Measurements from ENCODE around the gene GNAL. TPM values are rescaled to one million over a fixed set of nuclear protein-coding genes. Genes with fewer than 3 reads are reported as not detected.
"Not testable (repeated sequence)": the region's sequence is repeated elsewhere in the genome, so short reads cannot be mapped to it uniquely, and the experiment has no call there.

The GNAL gene
- total RNA-seq, 1 donor from 2014 or later = 12.0 TPM

DNA sequence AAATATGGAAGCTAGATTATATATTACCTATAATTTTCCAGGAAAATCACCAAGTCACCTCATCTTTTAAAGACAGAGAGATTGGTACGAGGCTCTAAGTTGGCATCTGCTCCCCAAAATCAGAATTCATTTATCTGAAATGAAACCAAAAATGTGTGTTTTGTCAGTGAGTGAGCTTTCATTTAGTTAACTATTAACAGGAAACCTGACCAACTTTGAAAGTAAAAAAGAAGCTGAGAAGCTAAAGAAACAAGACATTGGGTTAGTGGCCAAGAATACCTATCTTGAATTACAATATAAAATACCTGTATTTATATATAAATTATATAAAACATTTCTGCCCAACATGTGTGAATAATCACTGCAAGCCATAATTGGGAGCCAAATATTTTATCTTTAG is 217.1 kb downstream of the GNAL start:
- peaks cover 8% of the 10 kb centered on the region for H3K36me3 Mint-ChIP-seq
- no peak overlapping the region for H3K4me3 Mint-ChIP-seq
- TF ChIP-seq, protein P1, sequence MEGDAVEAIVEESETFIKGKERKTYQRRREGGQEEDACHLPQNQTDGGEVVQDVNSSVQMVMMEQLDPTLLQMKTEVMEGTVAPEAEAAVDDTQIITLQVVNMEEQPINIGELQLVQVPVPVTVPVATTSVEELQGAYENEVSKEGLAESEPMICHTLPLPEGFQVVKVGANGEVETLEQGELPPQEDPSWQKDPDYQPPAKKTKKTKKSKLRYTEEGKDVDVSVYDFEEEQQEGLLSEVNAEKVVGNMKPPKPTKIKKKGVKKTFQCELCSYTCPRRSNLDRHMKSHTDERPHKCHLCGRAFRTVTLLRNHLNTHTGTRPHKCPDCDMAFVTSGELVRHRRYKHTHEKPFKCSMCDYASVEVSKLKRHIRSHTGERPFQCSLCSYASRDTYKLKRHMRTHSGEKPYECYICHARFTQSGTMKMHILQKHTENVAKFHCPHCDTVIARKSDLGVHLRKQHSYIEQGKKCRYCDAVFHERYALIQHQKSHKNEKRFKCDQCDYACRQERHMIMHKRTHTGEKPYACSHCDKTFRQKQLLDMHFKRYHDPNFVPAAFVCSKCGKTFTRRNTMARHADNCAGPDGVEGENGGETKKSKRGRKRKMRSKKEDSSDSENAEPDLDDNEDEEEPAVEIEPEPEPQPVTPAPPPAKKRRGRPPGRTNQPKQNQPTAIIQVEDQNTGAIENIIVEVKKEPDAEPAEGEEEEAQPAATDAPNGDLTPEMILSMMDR (IDR thresholded peaks at IDR 0.05; ENCODE audit: unreplicated experiment) = no peak
- H3K9me3 Mint-ChIP-seq = no peaks in the 10 kb centered on the region
- H3K4me1 Mint-ChIP-seq = peaks cover 16% of the 10 kb centered on the region
- H3K27me3 Mint-ChIP-seq (ENCODE audit: low read depth) = no peaks in the 10 kb centered on the region
- DNase-seq (ENCODE audit: low spot score in 2 of 2, unreplicated experiment in 2 of 2) = no peak
- H3K27ac Mint-ChIP-seq = no peak overlapping the region

DNA sequence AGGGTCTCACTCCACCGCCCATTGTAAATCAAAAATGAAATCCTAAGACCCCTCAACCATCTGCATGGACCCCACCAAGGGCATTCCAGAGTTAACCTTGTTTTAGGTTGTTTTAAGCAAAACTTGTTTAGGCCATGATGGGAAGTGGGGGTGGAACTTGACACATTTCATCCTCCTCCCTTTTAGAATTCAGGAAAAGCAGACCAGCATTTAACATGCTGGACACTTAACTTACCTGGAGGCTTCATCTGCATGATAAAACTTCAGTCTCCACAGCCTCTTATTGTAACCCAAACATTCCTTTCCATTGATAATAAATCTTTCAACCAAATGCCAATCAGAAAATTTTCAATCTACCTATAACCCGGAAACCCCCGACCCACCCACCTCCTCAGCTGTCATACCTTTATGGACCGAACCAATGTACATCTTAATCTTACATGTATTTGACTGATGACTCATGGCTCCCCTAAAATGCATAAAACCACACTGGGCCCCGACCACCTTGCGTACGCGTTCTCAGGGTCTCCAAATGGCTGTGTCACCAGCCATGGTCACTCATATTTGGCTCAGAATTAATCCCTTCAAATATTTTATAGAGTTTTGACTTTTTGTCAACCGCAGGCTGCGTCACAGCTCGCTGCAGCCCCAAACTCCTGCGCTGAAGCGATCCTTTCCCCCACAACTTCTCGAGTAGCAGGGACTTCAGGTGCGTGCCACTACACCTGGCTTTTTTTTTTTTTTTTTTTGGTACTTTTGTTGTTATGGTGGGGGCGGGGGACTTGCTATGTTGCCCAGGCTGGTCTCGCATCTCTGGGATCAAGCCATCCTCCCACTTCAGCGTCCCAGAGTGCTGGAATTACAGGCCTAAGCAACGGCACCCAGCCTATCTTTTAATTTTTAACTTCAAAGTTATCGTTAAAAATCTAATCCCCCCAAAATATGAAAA is 218.1 kb downstream of the GNAL start:
- H3K36me3 Mint-ChIP-seq = peaks cover 1% of the 10 kb centered on the region
- DNase-seq (ENCODE audit: low spot score in 2 of 2, unreplicated experiment in 2 of 2) = no peak
- peak overlapping the region; percentile 94 for H3K27ac Mint-ChIP-seq
- H3K27me3 Mint-ChIP-seq (ENCODE audit: low read depth) = no peaks in the 10 kb centered on the region
- TF ChIP-seq, protein P1 (IDR thresholded peaks at IDR 0.05; ENCODE audit: unreplicated experiment) = no peak
- H3K9me3 Mint-ChIP-seq = no peaks in the 10 kb centered on the region
- H3K4me3 Mint-ChIP-seq = peak overlapping the region; percentile 94
- H3K4me1 Mint-ChIP-seq = peaks cover 16% of the 10 kb centered on the region

DNA sequence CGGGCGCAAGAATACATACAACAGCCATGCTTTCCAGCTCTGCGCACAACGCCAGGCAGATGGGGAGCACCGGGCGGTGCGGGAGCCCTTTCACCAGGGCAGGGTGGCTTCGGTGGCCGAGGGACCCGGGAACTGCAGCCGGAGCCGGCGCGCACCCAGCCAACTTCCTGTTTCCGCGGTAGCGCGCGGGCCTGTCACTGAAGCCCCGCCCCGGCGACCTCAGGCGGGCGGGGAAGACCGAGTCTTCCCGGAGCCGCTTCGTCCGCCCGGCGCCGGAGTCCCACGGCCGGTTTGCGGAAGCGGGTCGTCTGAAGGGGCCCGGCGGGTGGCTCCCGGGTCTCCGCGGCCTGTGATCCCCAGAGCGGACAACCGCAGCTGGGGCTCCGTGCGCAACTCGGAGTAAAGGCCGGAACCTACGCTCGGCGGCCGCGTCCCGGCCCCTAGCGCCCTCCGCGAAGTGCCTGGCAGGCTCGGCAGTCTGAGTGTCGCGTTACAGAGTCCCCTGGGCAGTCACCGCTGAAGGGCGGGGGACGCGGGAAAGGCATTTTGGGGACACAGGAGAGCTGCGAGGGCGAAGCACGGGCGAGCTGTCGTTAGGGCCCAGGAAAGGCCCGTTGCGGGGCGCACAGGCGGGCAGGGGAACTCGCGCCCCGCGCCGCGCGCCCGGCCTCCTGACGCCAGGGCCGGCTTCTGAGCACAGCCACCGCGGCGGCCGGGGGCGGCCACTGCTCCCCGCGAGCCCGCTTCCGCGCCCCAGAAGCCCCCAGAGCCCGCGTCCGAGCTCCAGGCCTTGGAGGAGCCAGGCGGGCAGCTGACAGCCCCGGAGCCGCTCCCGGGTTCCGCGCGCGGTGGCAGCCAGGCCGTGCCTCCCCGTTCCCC is 219.4 kb downstream of the GNAL start, which contains the start of gene MPPE1:
Gene MPPE1, minus strand, starts transcription at position 136 of the 879 bp plus-strand sequence. CDS start 11,053 bp downstream, outside the sequence.
- peak; percentile 73 to 86 for DNase-seq (ENCODE audit: low spot score in 2 of 2, unreplicated experiment in 2 of 2)
- H3K9me3 Mint-ChIP-seq = no peaks in the 10 kb centered on the region
- peaks cover 16% of the 10 kb centered on the region for H3K4me1 Mint-ChIP-seq
- H3K36me3 Mint-ChIP-seq = no peaks in the 10 kb centered on the region
- H3K27me3 Mint-ChIP-seq (ENCODE audit: low read depth) = no peaks in the 10 kb centered on the region
- H3K4me3 Mint-ChIP-seq = peak within 1 kb of the TSS; percentile 94
- peak within 1 kb of the TSS; percentile 94 for H3K27ac Mint-ChIP-seq
- TF ChIP-seq, protein P1 (IDR thresholded peaks at IDR 0.05; ENCODE audit: unreplicated experiment) = no peak

DNA sequence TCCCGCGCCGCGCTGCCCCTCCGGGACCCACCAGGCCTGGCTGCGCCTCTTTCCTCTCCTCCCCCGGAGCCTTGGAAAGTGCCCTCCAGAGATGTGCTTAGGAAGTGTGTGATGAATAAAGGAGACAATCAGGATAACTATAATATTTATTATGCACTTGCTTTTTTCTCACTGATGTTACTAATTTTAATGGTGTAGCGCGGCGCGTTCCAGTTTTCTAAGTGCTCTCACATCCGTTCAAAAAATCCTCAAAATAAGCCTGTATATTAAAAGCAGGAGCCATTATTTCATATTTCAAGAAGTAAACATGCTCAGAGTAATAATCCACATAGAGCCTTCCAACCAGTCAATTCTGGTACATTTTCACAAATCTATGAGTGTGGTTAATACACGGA is 220.0 kb downstream of the GNAL start:
- TF ChIP-seq, protein P1 (IDR thresholded peaks at IDR 0.05; ENCODE audit: unreplicated experiment) = no peak
- peak overlapping the region; percentile 77 for H3K4me3 Mint-ChIP-seq
- no peak for DNase-seq (ENCODE audit: low spot score in 2 of 2, unreplicated experiment in 2 of 2)
- no peaks in the 10 kb centered on the region for H3K36me3 Mint-ChIP-seq
- peak overlapping the region; percentile 91 for H3K27ac Mint-ChIP-seq
- peaks cover 16% of the 10 kb centered on the region for H3K4me1 Mint-ChIP-seq
- H3K9me3 Mint-ChIP-seq = no peaks in the 10 kb centered on the region
- no peaks in the 10 kb centered on the region for H3K27me3 Mint-ChIP-seq (ENCODE audit: low read depth)

DNA sequence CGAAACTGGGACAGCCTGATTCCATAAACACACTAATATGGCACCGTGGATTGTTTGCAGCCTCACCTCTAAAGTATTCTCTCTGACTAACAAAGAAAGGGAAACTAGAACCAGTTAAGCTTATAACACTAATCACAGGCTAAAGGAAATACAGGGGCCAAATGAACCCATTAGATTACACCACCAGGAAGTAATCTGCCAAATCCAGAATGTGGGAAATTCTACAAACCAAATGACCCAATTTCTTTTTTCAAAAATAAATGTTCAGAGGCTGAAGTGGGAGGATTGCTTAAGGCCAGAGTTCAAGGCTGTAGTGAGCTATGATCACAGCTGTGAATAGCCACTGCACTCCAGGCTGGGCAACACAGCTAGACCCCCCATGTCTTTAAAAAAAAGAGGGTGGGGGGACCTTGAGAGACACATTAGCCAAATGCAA is 220.5 kb downstream of the GNAL start:
- Mint-ChIP-seq H3K4me3 (peak overlapping the region; percentile 77), H3K36me3 (no peaks in the 10 kb centered on the region), H3K27me3 (ENCODE audit: low read depth) (no peaks in the 10 kb centered on the region), H3K4me1 (peaks cover 16% of the 10 kb centered on the region), H3K27ac (peak overlapping the region; percentile 91), H3K9me3 (no peaks in the 10 kb centered on the region)
- no peak for DNase-seq (ENCODE audit: low spot score in 2 of 2, unreplicated experiment in 2 of 2)
- TF ChIP-seq, protein P1 (IDR thresholded peaks at IDR 0.05; ENCODE audit: unreplicated experiment) = no peak

DNA sequence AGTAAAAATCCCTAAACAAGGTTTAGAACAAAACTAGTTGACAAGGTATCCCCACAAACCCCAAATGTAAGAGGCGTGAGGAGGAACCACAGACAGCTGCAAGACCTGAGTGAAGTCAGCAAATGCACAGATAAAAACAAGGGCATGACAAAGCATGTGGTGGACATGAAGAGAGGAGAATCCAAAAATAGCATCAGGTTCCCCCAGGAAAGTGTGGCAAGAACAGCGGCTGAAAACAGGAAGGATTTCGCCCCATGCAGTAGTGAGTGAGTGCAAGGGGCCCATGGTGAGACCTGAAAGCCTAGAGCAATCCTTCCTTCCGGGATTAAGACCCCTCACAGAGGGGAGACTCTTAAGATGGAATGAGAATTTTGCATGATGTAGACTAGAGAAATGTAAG is 227.8 kb downstream of the GNAL start:
- not testable (repeated sequence) for H3K27me3 Mint-ChIP-seq (ENCODE audit: low read depth); H3K36me3 Mint-ChIP-seq; DNase-seq (ENCODE audit: low spot score in 2 of 2, unreplicated experiment in 2 of 2); H3K27ac Mint-ChIP-seq; H3K9me3 Mint-ChIP-seq; H3K4me3 Mint-ChIP-seq; H3K4me1 Mint-ChIP-seq

DNA sequence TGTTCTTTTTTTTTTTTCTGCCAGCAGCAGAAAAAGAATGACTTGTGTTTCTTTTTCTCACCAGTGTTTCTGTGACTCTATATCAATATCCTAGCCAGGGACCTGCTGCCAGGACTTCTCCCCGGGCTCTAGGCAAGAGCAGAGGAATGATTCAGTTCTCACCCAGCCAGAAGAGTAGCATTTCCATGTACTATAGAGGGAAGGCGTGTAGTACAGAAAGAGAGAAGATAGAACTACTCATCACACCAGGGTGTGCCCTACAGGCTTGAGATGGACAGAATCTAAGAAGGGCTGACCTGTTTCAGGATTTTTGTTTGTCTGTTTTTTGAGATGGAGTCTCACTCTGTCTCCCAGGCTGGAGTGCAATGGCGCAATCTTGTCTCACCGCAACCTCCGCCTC is 230.5 kb downstream of the GNAL start:
- not testable (repeated sequence) for H3K9me3 Mint-ChIP-seq; DNase-seq (ENCODE audit: low spot score in 2 of 2, unreplicated experiment in 2 of 2); H3K27me3 Mint-ChIP-seq (ENCODE audit: low read depth); H3K4me1 Mint-ChIP-seq; H3K36me3 Mint-ChIP-seq; H3K4me3 Mint-ChIP-seq; H3K27ac Mint-ChIP-seq

Measured in mesothelial cell of epicardium (in vitro differentiated cells).